ENCODE measurements around the gene CDH15.
"Not testable (repeated sequence)": the region's sequence is repeated elsewhere in the genome, so short reads cannot be mapped to it uniquely, and the experiment has no call there.

CDH15 gene

DNA sequence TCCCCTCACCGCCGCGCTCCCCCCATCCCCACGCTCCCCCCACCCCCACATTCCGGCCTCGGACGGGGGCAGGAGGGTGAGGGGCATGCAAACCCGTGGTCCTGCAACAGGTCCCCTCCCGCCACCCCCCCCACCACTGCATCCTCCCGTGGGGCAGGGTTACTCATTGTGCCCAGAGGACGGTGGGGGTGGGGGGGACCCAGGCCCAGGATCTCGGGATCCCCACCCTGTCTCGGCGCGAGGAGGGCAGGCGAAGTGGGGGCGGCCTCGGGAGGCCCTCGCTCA, 20.3 kb downstream of the CDH15 start:
- no peaks in the 10 kb centered on the region for H3K9me2 ChIP-seq (ENCODE audit: low read depth, low read length)
- peaks cover 4% of the 10 kb centered on the region for H3K4me1 ChIP-seq (ENCODE audit: insufficient read depth, low read length, severe bottlenecking)
- no peak overlapping the region; the same call in 1 of the 2 replicates for H3K9ac ChIP-seq (ENCODE audit: low read length)
- 0 out of 2 replicates have a peak, but pooled peaks cover 8% of the 10 kb centered on the region for H3K27me3 ChIP-seq (ENCODE audit: insufficient read depth, low read length)
- TF ChIP-seq EZH2 (IDR thresholded peaks at IDR 0.05; ENCODE audit: borderline replicate concordance, low read length) = no peak
- TF ChIP-seq, protein P1, sequence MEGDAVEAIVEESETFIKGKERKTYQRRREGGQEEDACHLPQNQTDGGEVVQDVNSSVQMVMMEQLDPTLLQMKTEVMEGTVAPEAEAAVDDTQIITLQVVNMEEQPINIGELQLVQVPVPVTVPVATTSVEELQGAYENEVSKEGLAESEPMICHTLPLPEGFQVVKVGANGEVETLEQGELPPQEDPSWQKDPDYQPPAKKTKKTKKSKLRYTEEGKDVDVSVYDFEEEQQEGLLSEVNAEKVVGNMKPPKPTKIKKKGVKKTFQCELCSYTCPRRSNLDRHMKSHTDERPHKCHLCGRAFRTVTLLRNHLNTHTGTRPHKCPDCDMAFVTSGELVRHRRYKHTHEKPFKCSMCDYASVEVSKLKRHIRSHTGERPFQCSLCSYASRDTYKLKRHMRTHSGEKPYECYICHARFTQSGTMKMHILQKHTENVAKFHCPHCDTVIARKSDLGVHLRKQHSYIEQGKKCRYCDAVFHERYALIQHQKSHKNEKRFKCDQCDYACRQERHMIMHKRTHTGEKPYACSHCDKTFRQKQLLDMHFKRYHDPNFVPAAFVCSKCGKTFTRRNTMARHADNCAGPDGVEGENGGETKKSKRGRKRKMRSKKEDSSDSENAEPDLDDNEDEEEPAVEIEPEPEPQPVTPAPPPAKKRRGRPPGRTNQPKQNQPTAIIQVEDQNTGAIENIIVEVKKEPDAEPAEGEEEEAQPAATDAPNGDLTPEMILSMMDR (IDR thresholded peaks at IDR 0.05; ENCODE audit: low read length) = no peak
- H3K79me2 ChIP-seq (ENCODE audit: insufficient read depth, low read length) = no peaks in the 10 kb centered on the region
- H2AFZ ChIP-seq (ENCODE audit: low read length) = no peak overlapping the region
- H3K36me3 ChIP-seq (ENCODE audit: insufficient read depth, low read length) = no peaks in the 10 kb centered on the region
- H3K27ac ChIP-seq (ENCODE audit: low read depth, low read length, poor library complexity, severe bottlenecking) = no peak overlapping the region
- no peaks in the 10 kb centered on the region for H4K20me1 ChIP-seq (ENCODE audit: insufficient read depth, low read length)
- H3F3A ChIP-seq (ENCODE audit: insufficient read depth, low read length) = 0 out of 2 replicates have a peak, but pooled peaks cover 6% of the 10 kb centered on the region
- peak overlapping the region; percentile 52 for H3K4me3 ChIP-seq (ENCODE audit: low read depth, low read length, poor library complexity, severe bottlenecking)
- peak overlapping the region; percentile 68 for H3K4me2 ChIP-seq (ENCODE audit: low read length)
- no peaks in the 10 kb centered on the region for H3K9me3 ChIP-seq (ENCODE audit: low read length)

DNA sequence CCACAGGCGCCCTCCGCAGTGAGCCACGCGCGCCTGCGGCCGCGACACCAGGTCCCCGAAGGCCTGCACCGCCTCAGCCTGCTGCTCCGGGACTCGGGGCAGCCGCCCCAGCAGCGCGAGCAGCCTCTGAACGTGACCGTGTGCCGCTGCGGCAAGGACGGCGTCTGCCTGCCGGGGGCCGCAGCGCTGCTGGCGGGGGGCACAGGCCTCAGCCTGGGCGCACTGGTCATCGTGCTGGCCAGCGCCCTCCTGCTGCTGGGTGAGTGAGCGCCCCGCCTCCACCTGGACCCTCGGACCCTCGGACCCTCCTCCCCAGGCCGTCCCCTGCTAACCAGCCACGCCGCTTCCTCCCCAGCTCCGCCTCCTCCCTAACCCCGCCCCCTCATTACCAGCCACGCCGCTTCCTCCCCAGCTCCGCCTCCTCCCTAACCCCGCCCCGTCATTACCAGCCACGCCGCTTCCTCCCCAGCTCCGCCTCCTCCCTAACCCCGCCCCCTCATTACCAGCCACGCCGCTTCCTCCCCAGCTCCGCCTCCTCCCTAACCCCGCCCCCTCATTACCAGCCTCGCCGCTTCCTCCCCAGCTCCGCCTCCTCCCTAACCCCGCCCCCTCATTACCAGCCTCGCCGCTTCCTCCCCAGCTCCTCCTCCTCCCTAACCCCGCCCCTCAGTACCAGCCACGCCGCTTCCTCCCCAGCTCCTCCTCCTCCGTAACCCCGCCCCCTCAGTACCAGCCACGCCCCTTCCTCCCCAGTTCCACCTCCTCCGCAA, 20.8 kb downstream of the CDH15 start:
- not testable (repeated sequence) for H3K4me1 ChIP-seq (ENCODE audit: insufficient read depth, low read length, severe bottlenecking); H3K27me3 ChIP-seq (ENCODE audit: insufficient read depth, low read length); H3K79me2 ChIP-seq (ENCODE audit: insufficient read depth, low read length); H3K27ac ChIP-seq (ENCODE audit: low read depth, low read length, poor library complexity, severe bottlenecking); H3K9me3 ChIP-seq (ENCODE audit: low read length); H3F3A ChIP-seq (ENCODE audit: insufficient read depth, low read length); H4K20me1 ChIP-seq (ENCODE audit: insufficient read depth, low read length); H3K9me2 ChIP-seq (ENCODE audit: low read depth, low read length); H2AFZ ChIP-seq (ENCODE audit: low read length); H3K36me3 ChIP-seq (ENCODE audit: insufficient read depth, low read length)
- Histone ChIP-seq H3K4me3 (ENCODE audit: low read depth, low read length, poor library complexity, severe bottlenecking) (peak overlapping the region; percentile 52), H3K9ac (ENCODE audit: low read length) (peak overlapping the region; percentile 24; the same call in 1 of the 2 replicates), H3K4me2 (ENCODE audit: low read length) (peak overlapping the region; percentile 68)

DNA sequence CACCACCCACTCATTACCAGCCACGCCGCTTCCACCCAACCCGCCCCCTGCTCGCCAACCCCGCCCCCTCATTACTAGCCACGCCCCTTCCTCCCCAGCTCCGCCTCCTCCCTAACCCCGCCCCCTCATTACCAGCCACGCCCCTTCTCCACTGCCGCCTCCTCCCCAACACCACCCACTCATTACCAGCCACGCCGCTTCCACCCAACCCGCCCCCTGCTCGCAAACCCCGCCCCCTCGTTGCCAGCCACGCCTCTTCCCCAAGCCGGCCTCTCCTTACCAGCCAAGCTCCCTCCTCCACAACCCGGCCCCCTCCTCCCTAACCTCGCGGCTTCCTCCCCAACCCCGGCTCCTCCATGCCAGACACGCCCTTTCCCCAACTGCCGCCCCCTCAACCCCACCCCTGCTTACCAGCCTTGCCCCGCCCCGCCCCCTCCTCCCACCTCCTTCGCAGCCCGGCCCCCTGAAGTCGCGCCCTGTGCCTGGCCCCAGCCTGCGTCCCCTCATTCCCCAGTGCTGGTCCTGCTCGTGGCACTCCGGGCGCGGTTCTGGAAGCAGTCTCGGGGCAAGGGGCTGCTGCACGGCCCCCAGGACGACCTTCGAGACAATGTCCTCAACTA, 21.5 kb downstream of the CDH15 start:
- Histone ChIP-seq H4K20me1 (ENCODE audit: insufficient read depth, low read length) (no peaks in the 10 kb centered on the region), H3K27ac (ENCODE audit: low read depth, low read length, poor library complexity, severe bottlenecking) (no peak overlapping the region), H3K9me3 (ENCODE audit: low read length) (no peaks in the 10 kb centered on the region), H3K4me1 (ENCODE audit: insufficient read depth, low read length, severe bottlenecking) (peaks cover 4% of the 10 kb centered on the region), H3F3A (ENCODE audit: insufficient read depth, low read length) (0 out of 2 replicates have a peak, but pooled peaks cover 6% of the 10 kb centered on the region), H3K9me2 (ENCODE audit: low read depth, low read length) (no peaks in the 10 kb centered on the region), H3K4me3 (ENCODE audit: low read depth, low read length, poor library complexity, severe bottlenecking) (no peak overlapping the region), H3K79me2 (ENCODE audit: insufficient read depth, low read length) (no peaks in the 10 kb centered on the region), H2AFZ (ENCODE audit: low read length) (no peak overlapping the region), H3K9ac (ENCODE audit: low read length) (no peak overlapping the region), H3K36me3 (ENCODE audit: insufficient read depth, low read length) (no peaks in the 10 kb centered on the region), H3K27me3 (ENCODE audit: insufficient read depth, low read length) (0 out of 2 replicates have a peak, but pooled peaks cover 8% of the 10 kb centered on the region), H3K4me2 (ENCODE audit: low read length) (no peak overlapping the region)
- TF ChIP-seq EZH2 (IDR thresholded peaks at IDR 0.05; ENCODE audit: borderline replicate concordance, low read length) = no peak
- TF ChIP-seq, protein P1 (IDR thresholded peaks at IDR 0.05; ENCODE audit: low read length) = no peak

Data from OCI-LY1 (cell line).